Measurements from ENCODE around the gene CCNA1. TPM values are rescaled to one million over a fixed set of nuclear protein-coding genes. Genes with fewer than 3 reads are reported as not detected.

CCNA1 gene
- total and polyA plus RNA-seq, 10 of the 15 experiments (the other 5 are each of a cell fraction or from before 2014, with no cell fraction given), result 0.38 to 6.0 (median 1.1) TPM

GRCh38 chr13:36413161-36413560, 19.1 kb upstream of the CCNA1 start:
- FAIRE-seq, result no peak
- RAD21 ChIA-PET (ENCODE audit: unreplicated experiment), result no interaction called here
- 0% methylated on average over 1 of the region's 1 CpG for WGBS (ENCODE audit: insufficient coverage, insufficient replicate concordance, low lambda C conversion rate, missing lambda C conversion rate)
- BruUV-seq (replicated peaks), result no TSS peak
- Histone ChIP-seq H3K79me2 (ENCODE audit: control insufficient read depth, insufficient read depth, low read length) (no peaks in the 10 kb centered on the region), H3K27ac (ENCODE audit: control insufficient read depth, insufficient read depth) (no peak overlapping the region), H3K9me3 (replicated peaks; ENCODE audit: control insufficient read depth, insufficient read depth, low read length) (no peaks in the 10 kb centered on the region), H3K9ac (ENCODE audit: control insufficient read depth, insufficient read depth, low read length) (no peak overlapping the region), H2AFZ (ENCODE audit: control insufficient read depth, low read depth, low read length) (no peak overlapping the region), H3K27me3 (replicated peaks in 1 of 2; ENCODE audit: control insufficient read depth in 2 of 2, insufficient read depth in 2 of 2, low read length in 1 of 2) (no peaks in the 10 kb centered on the region; a peak in 2 of 4 replicates), H4K20me1 (ENCODE audit: control insufficient read depth, insufficient read depth) (no peaks in the 10 kb centered on the region), H3K36me3 (ENCODE audit: control insufficient read depth in 2 of 2, insufficient read depth in 2 of 2, low read length in 1 of 2) (no peaks in the 10 kb centered on the region), H3K4me3 (no peak overlapping the region), H3K4me2 (ENCODE audit: control insufficient read depth, insufficient read depth) (no peak overlapping the region), H3K4me1 (ENCODE audit: control insufficient read depth, insufficient read depth, low read length) (no peaks in the 10 kb centered on the region; the same call in 1 of the 2 replicates)
- TF ChIP-seq IRF3 (IDR thresholded peaks at IDR 0.05) (no peak), ZBED1 (IDR thresholded peaks at IDR 0.05; ENCODE audit: borderline replicate concordance) (no peak), E2F8 (IDR thresholded peaks at IDR 0.05; ENCODE audit: low read depth, partially characterized antibody) (no peak), ZBTB11 (CRISPR knock-in tag; IDR thresholded peaks at IDR 0.05) (no peak), MXI1 (IDR thresholded peaks at IDR 0.05; ENCODE audit: low read depth, low read length) (no peak), SREBF2 (IDR thresholded peaks at IDR 0.05; ENCODE audit: low read length) (no peak), NFYA (IDR thresholded peaks at IDR 0.05; ENCODE audit: borderline replicate concordance, low read depth, low read length) (no peak), LARP7 (IDR thresholded peaks at IDR 0.05) (no peak), MTA2 (IDR thresholded peaks at IDR 0.05; ENCODE audit: low read depth) (no peak), MYB (IDR thresholded peaks at IDR 0.05; ENCODE audit: borderline replicate concordance, low read depth, low read length) (no peak), MEF2A (IDR thresholded peaks at IDR 0.05; ENCODE audit: insufficient read depth, low read depth, low read length) (no peak), KLF5 (IDR thresholded peaks at IDR 0.05; ENCODE audit: partially characterized antibody) (no peak), JUNB (IDR thresholded peaks at IDR 0.05) (no peak), WRNIP1 (IDR thresholded peaks at IDR 0.05; ENCODE audit: borderline replicate concordance, low read depth, low read length) (no peak), CREB1 (IDR thresholded peaks at IDR 0.05; ENCODE audit: low read depth) (no peak), HDAC6 (IDR thresholded peaks at IDR 0.05; ENCODE audit: unreplicated experiment) (no peak), PAX5 (IDR thresholded peaks at IDR 0.05; ENCODE audit: borderline replicate concordance, low read depth, low read length) (no peak), NBN (IDR thresholded peaks at IDR 0.05) (no peak), NFXL1 (IDR thresholded peaks at IDR 0.05; ENCODE audit: borderline replicate concordance) (no peak), BRCA1 (IDR thresholded peaks at IDR 0.05; ENCODE audit: low read depth, low read length) (no peak)
- intact Hi-C loops (cut with micrococcal nuclease; ENCODE audit: unreplicated experiment), result no loop called here
- in situ Hi-C loops (cut with MboI), result loop anchor here (10.0 kb wide), 1 partner anchor 652 kb away; no protein-coding TSS in a partner anchor
- no peak for DNase-seq (ENCODE audit: low read depth, low spot score)
- POLR2A ChIA-PET, result no interaction called here
- no peak for ATAC-seq
- CTCF ChIA-PET, result no interaction called here
- SMC1A ChIA-PET (ENCODE audit: uncharacterized antibody, unreplicated experiment), result no interaction called here

Data from GM12878 (cell line).